ENCODE results near the gene CPS1. TPM values are rescaled to one million over a fixed set of nuclear protein-coding genes. Genes with fewer than 3 reads are reported as not detected.

CPS1 gene
- total RNA-seq, 1 donor from 2014 or later, result 7.9 TPM

- peaks cover 4% of the 10 kb centered on the region for H3K4me1 Mint-ChIP-seq
- no peak for DNase-seq (ENCODE audit: low read depth, low spot score)
- H3K9me3 Mint-ChIP-seq, result no peaks in the 10 kb centered on the region
- H3K36me3 Mint-ChIP-seq (ENCODE audit: low read depth), result no peaks in the 10 kb centered on the region
- TF ChIP-seq CTCF (conservative IDR thresholded peaks at IDR 0.05), result no peak
- no peak overlapping the region for H3K4me3 Mint-ChIP-seq
- no peaks in the 10 kb centered on the region for H3K27me3 Mint-ChIP-seq (ENCODE audit: low read depth)
- H3K27ac Mint-ChIP-seq (ENCODE audit: unreplicated experiment), result no peak overlapping the region
Measured at GRCh38 chr2:210687786-210688470, 131.5 kb downstream of the CPS1 start.

DNA sequence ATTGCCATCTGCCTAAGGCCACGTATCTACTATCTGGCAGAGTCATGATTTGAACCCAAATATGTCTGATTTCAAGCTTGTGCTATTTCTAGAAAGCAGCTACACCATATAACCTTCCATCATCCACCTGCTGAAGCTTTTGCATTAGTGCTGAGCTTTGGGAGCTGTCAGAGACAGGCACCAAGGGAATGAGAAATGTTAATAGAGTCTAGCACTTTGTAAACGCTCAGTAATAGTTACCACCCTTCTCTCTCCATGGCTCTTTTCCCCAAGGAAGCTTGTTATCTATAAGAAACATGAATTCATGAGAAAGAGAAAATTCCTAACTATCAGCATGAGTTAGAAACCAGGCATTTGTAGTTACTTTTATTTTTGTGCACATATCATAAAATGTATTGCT, 151.5 kb downstream of the CPS1 start:
- DNase-seq (ENCODE audit: low read depth, low spot score), result no peak
- Mint-ChIP-seq H3K27me3 (ENCODE audit: low read depth) (no peaks in the 10 kb centered on the region), H3K4me3 (no peak overlapping the region), H3K27ac (ENCODE audit: unreplicated experiment) (no peak overlapping the region), H3K4me1 (peaks cover 33% of the 10 kb centered on the region), H3K9me3 (no peaks in the 10 kb centered on the region), H3K36me3 (ENCODE audit: low read depth) (no peaks in the 10 kb centered on the region)
- TF ChIP-seq CTCF (conservative IDR thresholded peaks at IDR 0.05), result no peak

- DNase-seq (ENCODE audit: low read depth, low spot score), result no peak
- Mint-ChIP-seq H3K36me3 (ENCODE audit: low read depth) (no peaks in the 10 kb centered on the region), H3K27me3 (ENCODE audit: low read depth) (no peaks in the 10 kb centered on the region), H3K4me3 (no peak overlapping the region), H3K9me3 (no peaks in the 10 kb centered on the region), H3K27ac (ENCODE audit: unreplicated experiment) (no peak overlapping the region), H3K4me1 (peaks cover 25% of the 10 kb centered on the region)
- TF ChIP-seq CTCF (conservative IDR thresholded peaks at IDR 0.05), result no peak
Measured at GRCh38 chr2:210713122-210713521, 156.7 kb downstream of the CPS1 start.

DNA sequence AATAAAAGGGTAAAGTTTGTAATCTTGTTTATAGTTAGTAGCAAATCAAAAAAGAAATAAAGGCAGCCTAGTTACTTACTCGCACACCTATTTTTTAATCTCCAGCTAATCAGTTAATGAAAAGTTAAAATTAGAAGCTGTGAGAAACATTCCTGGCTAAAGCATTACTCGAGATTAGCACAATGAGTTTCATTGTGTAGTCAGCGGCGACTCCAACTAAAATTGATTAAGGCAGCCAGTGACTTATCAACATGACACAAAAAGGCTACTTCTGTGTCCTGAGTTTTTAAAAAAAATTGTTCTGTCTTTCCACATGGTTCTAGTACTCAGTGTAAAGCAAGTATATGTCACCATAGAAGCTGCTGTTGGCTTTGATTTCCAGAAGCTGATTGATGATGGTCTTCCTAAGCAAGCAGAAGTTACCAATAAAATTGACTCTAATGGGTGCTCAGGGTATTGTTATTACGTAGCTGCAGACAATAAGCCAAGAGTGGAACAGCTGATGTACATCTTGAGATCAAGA, 159.2 kb downstream of the CPS1 start:
- no peak for TF ChIP-seq CTCF (conservative IDR thresholded peaks at IDR 0.05)
- Mint-ChIP-seq H3K9me3 (no peaks in the 10 kb centered on the region), H3K36me3 (ENCODE audit: low read depth) (no peaks in the 10 kb centered on the region), H3K4me1 (peaks cover 14% of the 10 kb centered on the region), H3K27me3 (ENCODE audit: low read depth) (no peaks in the 10 kb centered on the region), H3K27ac (ENCODE audit: unreplicated experiment) (no peak overlapping the region), H3K4me3 (no peak overlapping the region)
- DNase-seq (ENCODE audit: low read depth, low spot score), result no peak

DNA sequence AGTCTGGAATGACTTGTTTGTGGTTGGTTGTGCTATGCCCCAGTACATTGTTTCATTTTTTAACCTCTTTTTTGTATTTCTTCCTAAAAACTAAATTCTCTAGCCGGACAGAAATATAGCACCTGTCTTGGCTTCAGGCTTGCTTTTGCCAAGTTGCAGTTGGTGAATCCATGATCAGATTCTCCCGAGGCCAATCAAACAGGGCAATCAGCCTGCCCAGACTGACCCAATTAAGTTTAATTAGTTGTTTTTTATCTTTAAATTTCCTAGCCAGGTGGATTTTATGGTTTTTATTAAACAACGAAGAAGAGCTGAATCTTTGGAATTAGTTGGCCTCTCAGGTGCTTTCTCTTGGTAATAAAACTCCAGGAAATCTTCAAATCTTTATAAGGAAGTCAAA, 162.1 kb downstream of the CPS1 start:
- no peak for TF ChIP-seq CTCF (conservative IDR thresholded peaks at IDR 0.05)
- no peaks in the 10 kb centered on the region for H3K9me3 Mint-ChIP-seq
- no peak overlapping the region for H3K4me3 Mint-ChIP-seq
- no peak overlapping the region for H3K27ac Mint-ChIP-seq (ENCODE audit: unreplicated experiment)
- no peaks in the 10 kb centered on the region for H3K36me3 Mint-ChIP-seq (ENCODE audit: low read depth)
- no peak for DNase-seq (ENCODE audit: low read depth, low spot score)
- H3K27me3 Mint-ChIP-seq (ENCODE audit: low read depth), result no peaks in the 10 kb centered on the region
- peaks cover 14% of the 10 kb centered on the region for H3K4me1 Mint-ChIP-seq

Measured in neural crest cell (in vitro differentiated cells).